ENCODE measurements around the gene RPS6KB2.

- TF ChIP-seq, protein P1, sequence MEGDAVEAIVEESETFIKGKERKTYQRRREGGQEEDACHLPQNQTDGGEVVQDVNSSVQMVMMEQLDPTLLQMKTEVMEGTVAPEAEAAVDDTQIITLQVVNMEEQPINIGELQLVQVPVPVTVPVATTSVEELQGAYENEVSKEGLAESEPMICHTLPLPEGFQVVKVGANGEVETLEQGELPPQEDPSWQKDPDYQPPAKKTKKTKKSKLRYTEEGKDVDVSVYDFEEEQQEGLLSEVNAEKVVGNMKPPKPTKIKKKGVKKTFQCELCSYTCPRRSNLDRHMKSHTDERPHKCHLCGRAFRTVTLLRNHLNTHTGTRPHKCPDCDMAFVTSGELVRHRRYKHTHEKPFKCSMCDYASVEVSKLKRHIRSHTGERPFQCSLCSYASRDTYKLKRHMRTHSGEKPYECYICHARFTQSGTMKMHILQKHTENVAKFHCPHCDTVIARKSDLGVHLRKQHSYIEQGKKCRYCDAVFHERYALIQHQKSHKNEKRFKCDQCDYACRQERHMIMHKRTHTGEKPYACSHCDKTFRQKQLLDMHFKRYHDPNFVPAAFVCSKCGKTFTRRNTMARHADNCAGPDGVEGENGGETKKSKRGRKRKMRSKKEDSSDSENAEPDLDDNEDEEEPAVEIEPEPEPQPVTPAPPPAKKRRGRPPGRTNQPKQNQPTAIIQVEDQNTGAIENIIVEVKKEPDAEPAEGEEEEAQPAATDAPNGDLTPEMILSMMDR (IDR thresholded peaks at IDR 0.05), result no peak
- no peak for TF ChIP-seq POLR2A (IDR thresholded peaks at IDR 0.05)
Observed at GRCh38 chr11:67482275-67482826, 54.1 kb downstream of the RPS6KB2 start.
